Measurements from ENCODE around the gene PDE9A.

DNA sequence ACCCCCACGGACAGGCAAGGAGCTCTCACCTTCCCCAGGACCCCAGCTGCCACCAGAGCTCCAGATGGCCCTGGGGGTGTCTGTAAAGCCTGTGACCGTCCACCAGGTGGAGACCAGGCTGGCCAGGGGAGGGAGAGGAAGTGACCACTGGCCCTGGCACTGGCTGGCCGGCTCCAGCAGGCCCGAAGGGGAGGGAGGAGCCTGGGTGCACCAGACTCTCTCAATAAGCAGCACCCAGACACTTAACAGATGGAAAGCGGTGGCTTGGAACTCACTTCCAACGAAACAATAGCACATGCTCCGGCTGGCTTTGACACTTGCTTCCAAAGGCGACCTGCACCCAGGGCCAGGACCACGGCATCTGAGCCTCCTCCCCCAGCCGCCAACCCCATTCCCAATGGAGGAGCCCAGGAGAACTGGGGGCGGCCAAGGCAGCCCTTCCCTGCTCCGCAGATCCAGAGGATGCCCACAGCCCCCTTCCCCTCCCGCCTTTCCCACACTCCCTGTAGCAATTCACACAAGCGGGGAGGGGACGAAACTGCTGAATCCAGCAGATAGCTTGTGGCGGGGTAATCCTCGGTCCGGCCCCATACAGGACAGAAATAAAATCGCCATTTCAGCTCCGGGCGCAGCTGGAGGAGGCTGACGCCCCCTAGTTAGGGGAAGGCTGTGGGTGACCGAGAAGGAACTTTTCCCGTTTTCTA lies 742 bp upstream of the PDE9A start:
- no peak for TF ChIP-seq POLR2AphosphoS5 (IDR thresholded peaks at IDR 0.05; ENCODE audit: low read depth, low read length)
- TF ChIP-seq, protein P1, sequence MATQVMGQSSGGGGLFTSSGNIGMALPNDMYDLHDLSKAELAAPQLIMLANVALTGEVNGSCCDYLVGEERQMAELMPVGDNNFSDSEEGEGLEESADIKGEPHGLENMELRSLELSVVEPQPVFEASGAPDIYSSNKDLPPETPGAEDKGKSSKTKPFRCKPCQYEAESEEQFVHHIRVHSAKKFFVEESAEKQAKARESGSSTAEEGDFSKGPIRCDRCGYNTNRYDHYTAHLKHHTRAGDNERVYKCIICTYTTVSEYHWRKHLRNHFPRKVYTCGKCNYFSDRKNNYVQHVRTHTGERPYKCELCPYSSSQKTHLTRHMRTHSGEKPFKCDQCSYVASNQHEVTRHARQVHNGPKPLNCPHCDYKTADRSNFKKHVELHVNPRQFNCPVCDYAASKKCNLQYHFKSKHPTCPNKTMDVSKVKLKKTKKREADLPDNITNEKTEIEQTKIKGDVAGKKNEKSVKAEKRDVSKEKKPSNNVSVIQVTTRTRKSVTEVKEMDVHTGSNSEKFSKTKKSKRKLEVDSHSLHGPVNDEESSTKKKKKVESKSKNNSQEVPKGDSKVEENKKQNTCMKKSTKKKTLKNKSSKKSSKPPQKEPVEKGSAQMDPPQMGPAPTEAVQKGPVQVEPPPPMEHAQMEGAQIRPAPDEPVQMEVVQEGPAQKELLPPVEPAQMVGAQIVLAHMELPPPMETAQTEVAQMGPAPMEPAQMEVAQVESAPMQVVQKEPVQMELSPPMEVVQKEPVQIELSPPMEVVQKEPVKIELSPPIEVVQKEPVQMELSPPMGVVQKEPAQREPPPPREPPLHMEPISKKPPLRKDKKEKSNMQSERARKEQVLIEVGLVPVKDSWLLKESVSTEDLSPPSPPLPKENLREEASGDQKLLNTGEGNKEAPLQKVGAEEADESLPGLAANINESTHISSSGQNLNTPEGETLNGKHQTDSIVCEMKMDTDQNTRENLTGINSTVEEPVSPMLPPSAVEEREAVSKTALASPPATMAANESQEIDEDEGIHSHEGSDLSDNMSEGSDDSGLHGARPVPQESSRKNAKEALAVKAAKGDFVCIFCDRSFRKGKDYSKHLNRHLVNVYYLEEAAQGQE (IDR thresholded peaks at IDR 0.05; ENCODE audit: insufficient read depth in 1 of 2, low read depth in 2 of 2, low read length in 2 of 2) = no peak
